BLaER1 treated with 17β-estradiol and CSF1 and Interleukin-3, amounts not matched to agents 10 nM and 100 nM (cell line): ENCODE data around the gene CTBP1.

Experiments used
- H3K27ac ChIP-seq, 11 experiments: shearing (Covaris generic); formaldehyde crosslinking; 2 replicates each; pipeline ENCODE4 v1.8.1; 2022
- H3K27me3 ChIP-seq, 11 experiments: shearing (Covaris generic); formaldehyde crosslinking; 2 replicates each; pipeline ENCODE4 v1.8.1; 2022
- H3K36me3 ChIP-seq, 11 experiments: shearing (Covaris generic); formaldehyde crosslinking; 2 replicates each; pipeline ENCODE4 v1.8.1; 2022
- H3K4me1 ChIP-seq, 10 experiments: shearing (Covaris generic); formaldehyde crosslinking; 2 replicates each; pipeline ENCODE4 v1.8.1; 2022
- H3K4me2 ChIP-seq, 11 experiments: shearing (Covaris generic); formaldehyde crosslinking; 2 replicates each; pipeline ENCODE4 v1.8.1; 2022
- H3K4me3 ChIP-seq, 10 experiments: shearing (Covaris generic); formaldehyde crosslinking; 2 replicates each; pipeline ENCODE4 v1.8.1; 2022
- H3K9ac ChIP-seq, 11 experiments: shearing (Covaris generic); formaldehyde crosslinking; 2 replicates each; pipeline ENCODE4 v1.8.1; 2022
- H3K9me3 ChIP-seq, 11 experiments: shearing (Covaris generic); formaldehyde crosslinking; replicated peaks in 1 of 11; 2 replicates each; pipeline ENCODE4 v1.8.1; 2022
- H4K20me1 ChIP-seq, 11 experiments: shearing (Covaris generic); formaldehyde crosslinking; 2 replicates each; pipeline ENCODE4 v1.8.1; 2022
- Cebpa-rat ChIP-seq, 11 experiments: shearing (Covaris generic); IDR thresholded peaks; 2 replicates each; pipeline ENCODE4 v1.8.1; 2022

CTBP1 gene

DNA sequence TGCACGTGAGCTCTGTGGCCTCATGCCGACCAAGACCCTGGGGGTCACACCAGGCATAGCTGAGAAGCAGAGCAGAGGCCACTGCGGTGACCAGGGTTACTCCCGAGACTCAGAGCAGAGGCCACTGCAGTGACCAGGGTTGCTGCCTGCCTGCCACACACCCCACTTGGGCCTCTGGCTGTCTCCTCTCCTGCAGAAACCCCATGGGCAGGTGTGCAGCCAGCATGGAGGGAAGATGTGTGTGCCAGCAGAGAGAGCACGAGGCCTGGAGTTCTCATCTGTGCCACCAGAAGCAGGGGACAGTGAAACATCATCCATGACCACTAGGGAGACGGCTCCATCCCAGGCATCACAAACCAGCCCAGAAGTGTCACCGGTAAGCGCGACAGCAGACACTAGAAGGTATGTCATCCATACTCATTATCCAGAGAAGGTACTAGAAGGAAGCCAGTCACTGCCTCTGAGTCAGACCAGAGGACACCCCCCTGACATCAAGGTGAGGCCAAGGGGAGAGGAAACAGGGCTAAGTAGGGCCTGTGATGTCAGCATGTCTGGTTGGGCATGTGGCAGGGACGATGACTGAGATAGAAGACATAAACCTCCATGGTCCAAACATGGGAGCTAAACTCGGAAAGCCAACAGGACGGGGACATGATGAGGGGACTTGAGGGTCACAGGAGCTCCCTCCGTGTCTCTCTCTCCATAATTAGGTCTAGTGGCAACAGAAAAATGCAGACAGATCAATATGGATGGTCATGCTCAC, 52.3 kb downstream of the CTBP1 start:
- H3K9ac ChIP-seq, result peak overlapping the region in 1 of 11 experiments; percentile 22; a peak in 2 of 22 replicates
- H3K9me3 ChIP-seq, result peaks cover 0 to 5% (median under 1%) of the 10 kb centered on the region in 11 experiments; a peak in 9 of 22 replicates
- H3K4me1 ChIP-seq, result peaks cover 28 to 73% (median 55%) of the 10 kb centered on the region in 10 experiments
- no peak for TF ChIP-seq Cebpa-rat (IDR thresholded peaks at IDR 0.05)
- peak overlapping the region in 8 of 11 experiments; percentile 37 to 63 (median 48); a peak in 18 of 22 replicates for H3K4me2 ChIP-seq
- peaks cover 0 to 26% (median 0%) of the 10 kb centered on the region in 11 experiments; a peak in 5 of 22 replicates for H3K36me3 ChIP-seq
- H3K4me3 ChIP-seq, result no peak overlapping the region
- H3K27me3 ChIP-seq, result peaks cover 4 to 42% (median 20%) of the 10 kb centered on the region in 11 experiments; a peak in 16 of 22 replicates
- no peak overlapping the region for H3K27ac ChIP-seq
- H4K20me1 ChIP-seq, result peaks cover 0 to 29% (median 11%) of the 10 kb centered on the region in 11 experiments; a peak in 8 of 22 replicates

DNA sequence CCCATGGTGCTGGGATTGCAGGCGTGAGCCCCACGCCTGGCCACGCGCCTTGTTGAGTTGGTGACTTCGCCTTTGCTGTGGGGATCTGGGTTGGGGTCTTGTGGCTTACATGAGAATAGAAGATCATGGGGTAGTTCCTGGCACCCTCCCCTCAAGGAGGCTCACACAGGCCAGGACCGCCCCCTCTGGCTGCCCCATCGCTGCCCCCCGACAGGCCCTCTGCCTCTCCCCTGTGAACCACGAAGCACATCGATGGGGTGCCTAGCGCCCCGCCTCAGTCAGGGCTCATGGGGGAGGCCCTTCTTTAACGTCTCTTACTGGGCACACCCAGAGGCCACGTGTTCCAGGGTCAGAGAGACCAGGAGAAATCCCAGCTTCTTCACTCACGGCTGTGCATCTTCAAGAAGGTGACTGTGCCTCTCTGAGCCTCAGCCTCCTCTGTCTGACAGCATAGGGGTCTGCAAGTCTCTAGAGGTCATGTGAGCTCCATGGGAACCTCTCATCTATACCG, 53.0 kb downstream of the CTBP1 start:
- H3K36me3 ChIP-seq, result peaks cover 0 to 26% (median 0%) of the 10 kb centered on the region in 11 experiments; a peak in 5 of 22 replicates
- no peak for TF ChIP-seq Cebpa-rat (IDR thresholded peaks at IDR 0.05)
- peaks cover 21 to 67% (median 48%) of the 10 kb centered on the region in 10 experiments for H3K4me1 ChIP-seq
- H3K9me3 ChIP-seq, result peaks cover 0 to 11% (median 5%) of the 10 kb centered on the region in 11 experiments; a peak in 10 of 22 replicates
- H3K27ac ChIP-seq, result no peak overlapping the region
- H3K9ac ChIP-seq, result peak overlapping the region in 1 of 11 experiments; percentile 22; a peak in 2 of 22 replicates
- peak overlapping the region in 8 of 11 experiments; percentile 37 to 63 (median 48); a peak in 17 of 22 replicates for H3K4me2 ChIP-seq
- H4K20me1 ChIP-seq, result peaks cover 0 to 29% (median 11%) of the 10 kb centered on the region in 11 experiments; a peak in 8 of 22 replicates
- peaks cover 4 to 44% (median 22%) of the 10 kb centered on the region in 11 experiments; a peak in 16 of 22 replicates for H3K27me3 ChIP-seq
- no peak overlapping the region for H3K4me3 ChIP-seq

DNA sequence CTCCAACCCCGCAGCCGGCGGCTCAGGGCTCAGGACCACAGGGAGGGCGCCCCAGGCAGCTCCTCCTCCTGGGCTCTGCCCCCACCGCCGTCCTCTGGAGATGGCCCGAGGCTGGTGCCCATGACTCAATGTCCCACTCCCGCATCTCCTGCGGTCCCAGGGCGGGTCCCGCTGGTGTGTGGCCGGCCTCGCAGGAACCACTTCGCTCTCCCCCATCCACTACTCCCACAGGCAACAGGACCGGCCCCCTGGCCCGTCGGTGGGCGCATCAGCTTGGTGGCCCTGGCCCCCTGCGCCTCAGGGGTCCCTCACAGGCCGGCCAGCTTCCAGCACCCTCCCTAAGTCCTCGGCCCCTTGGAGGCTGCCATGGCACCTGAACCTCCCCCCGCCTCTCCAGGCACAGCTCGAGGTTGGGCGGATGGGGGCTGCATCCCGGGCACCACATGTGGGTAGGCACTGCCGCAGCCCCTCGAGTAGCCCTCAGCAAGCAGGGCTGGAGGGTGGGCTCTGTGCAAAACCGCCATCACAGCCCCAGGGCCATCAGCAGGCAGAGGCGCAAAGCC, 53.7 kb downstream of the CTBP1 start:
- Histone ChIP-seq H3K9me3 (peaks cover 0 to 11% (median 5%) of the 10 kb centered on the region in 11 experiments; a peak in 10 of 22 replicates), H3K27ac (no peak overlapping the region; a peak in 1 of 22 replicates)
- no peak for TF ChIP-seq Cebpa-rat (IDR thresholded peaks at IDR 0.05)

DNA sequence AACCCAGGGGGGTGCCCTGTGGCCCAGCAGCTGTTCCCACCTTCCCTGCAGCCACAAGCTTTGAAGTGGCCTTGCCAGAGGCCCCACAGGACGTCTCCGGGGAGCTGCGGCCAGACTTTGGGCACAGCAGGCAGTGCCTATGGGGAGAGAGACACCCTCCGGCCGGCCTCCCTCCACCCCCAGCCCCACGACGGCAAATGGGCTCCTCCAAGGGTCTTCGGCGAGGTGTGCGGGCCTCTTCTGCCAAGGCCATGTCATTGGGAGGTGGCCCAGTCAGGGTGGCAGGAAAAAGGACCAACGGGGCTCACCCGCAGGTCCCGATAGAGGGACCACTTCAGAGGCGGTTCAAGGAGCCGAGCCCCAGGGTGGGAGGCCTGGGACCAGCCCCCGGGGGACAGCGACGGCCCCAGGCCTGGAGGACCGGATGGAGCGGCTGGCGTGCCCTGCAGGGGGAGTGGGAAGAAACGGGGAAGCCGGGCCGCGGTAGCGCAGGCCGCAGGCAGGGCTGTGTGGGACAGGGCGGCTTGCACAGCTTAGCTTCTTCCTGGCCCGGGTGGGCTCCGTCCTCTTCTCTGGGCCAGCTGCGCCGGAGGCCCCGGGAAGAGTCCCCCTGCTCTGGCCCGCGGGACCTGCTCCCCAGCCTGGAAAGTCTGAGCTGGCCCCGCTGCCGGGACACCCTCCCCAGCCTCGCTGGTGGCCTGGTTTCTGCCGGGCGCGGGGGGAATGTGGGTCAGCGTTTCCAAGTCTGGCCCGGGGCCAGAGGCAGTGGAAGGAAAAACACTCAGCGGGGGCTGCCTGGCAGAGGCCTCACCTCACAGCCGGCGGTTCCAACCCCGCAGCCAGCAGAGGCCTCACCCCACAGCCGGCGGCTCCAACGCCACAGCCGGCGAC, 54.7 kb downstream of the CTBP1 start:
- Histone ChIP-seq H3K36me3 (peaks cover 0 to 26% (median 0%) of the 10 kb centered on the region in 11 experiments; a peak in 5 of 22 replicates), H3K4me1 (peaks cover 9 to 50% (median 31%) of the 10 kb centered on the region in 10 experiments), H3K27me3 (peaks cover 4 to 44% (median 22%) of the 10 kb centered on the region in 11 experiments; a peak in 15 of 22 replicates), H3K9ac (peak overlapping the region; percentile 10 to 59 (median 46); a peak in 17 of 22 replicates), H4K20me1 (peaks cover 0 to 29% (median 11%) of the 10 kb centered on the region in 11 experiments; a peak in 8 of 22 replicates), H3K9me3 (peaks cover 0 to 11% (median 5%) of the 10 kb centered on the region in 11 experiments; a peak in 10 of 22 replicates), H3K4me3 (0 out of 20 replicates have a peak overlapping the region, but pooled peaks of 1 of the 10 experiments have one; percentile 28), H3K4me2 (peak overlapping the region; percentile 55 to 90 (median 84)), H3K27ac (peak overlapping the region in 9 of 11 experiments; percentile 4 to 51 (median 43); a peak in 12 of 22 replicates)
- no peak for TF ChIP-seq Cebpa-rat (IDR thresholded peaks at IDR 0.05)

More for the DNA sequence above, 53.7 kb downstream of the CTBP1 start:
- H4K20me1 ChIP-seq, result peaks cover 0 to 29% (median 11%) of the 10 kb centered on the region in 11 experiments; a peak in 8 of 22 replicates
- peaks cover 14 to 59% (median 41%) of the 10 kb centered on the region in 10 experiments for H3K4me1 ChIP-seq
- H3K4me3 ChIP-seq, result no peak overlapping the region
- H3K27me3 ChIP-seq, result peaks cover 4 to 44% (median 22%) of the 10 kb centered on the region in 11 experiments; a peak in 16 of 22 replicates
- no peak overlapping the region for H3K9ac ChIP-seq
- H3K36me3 ChIP-seq, result peaks cover 0 to 26% (median 0%) of the 10 kb centered on the region in 11 experiments; a peak in 5 of 22 replicates
- peak overlapping the region in 7 of 11 experiments; percentile 72 to 90 (median 84); a peak in 4 of 22 replicates for H3K4me2 ChIP-seq

DNA sequence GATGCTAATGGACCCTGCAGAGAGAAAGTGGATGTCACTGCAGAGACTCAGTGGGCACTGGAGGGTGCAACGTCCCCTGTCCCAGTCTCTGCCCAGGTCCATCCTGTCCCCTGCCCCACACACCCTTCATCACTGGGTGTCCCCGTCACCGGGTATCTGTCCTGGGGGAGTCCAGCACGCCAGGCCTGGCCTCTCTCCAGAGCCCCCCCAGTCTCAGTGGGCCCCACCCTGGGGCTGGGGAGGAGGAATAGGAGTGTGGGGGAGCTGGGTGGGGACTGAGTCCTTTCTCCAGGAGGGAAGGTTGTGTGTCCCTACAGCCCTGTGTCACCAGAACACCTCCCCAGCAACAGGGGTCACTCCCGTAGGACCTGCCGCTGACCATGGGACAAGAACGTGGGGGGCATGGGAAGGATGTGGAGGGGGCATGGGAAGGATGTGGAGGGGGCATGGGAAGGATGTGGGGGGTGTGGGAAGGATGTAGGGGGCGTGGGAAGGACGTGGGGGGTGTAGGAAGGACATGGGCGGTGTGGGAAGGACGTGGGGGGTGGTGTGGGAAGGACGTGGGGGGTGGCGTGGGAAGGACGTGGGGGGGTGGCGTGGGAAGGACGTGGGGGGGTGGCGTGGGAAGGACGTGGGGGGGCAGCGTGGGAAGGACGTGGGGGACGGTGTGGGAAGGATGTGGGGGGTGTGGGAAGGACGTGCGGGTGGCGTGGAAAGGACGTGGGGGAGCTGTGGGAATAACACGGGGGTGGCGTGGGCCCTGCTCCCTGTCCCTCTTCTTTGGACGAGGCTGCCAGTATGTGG, 55.5 kb downstream of the CTBP1 start:
- H3K9me3 ChIP-seq, result peaks cover 0 to 11% (median 5%) of the 10 kb centered on the region in 11 experiments; a peak in 10 of 22 replicates
- H3K4me3 ChIP-seq, result no peak overlapping the region
- peak overlapping the region in 9 of 11 experiments; percentile 10 to 59 (median 46); a peak in 8 of 22 replicates for H3K9ac ChIP-seq
- H3K27me3 ChIP-seq, result peaks cover 4 to 44% (median 22%) of the 10 kb centered on the region in 11 experiments; a peak in 15 of 22 replicates
- no peak for TF ChIP-seq Cebpa-rat (IDR thresholded peaks at IDR 0.05)
- H3K36me3 ChIP-seq, result peaks cover 0 to 26% (median 0%) of the 10 kb centered on the region in 11 experiments; a peak in 5 of 22 replicates
- H3K27ac ChIP-seq, result peak overlapping the region in 6 of 11 experiments; percentile 23 to 51 (median 40); a peak in 7 of 22 replicates
- peaks cover 9 to 42% (median 27%) of the 10 kb centered on the region in 10 experiments for H3K4me1 ChIP-seq
- peaks cover 0 to 29% (median 11%) of the 10 kb centered on the region in 11 experiments; a peak in 8 of 22 replicates for H4K20me1 ChIP-seq
- peak overlapping the region; percentile 55 to 90 (median 84) for H3K4me2 ChIP-seq

DNA sequence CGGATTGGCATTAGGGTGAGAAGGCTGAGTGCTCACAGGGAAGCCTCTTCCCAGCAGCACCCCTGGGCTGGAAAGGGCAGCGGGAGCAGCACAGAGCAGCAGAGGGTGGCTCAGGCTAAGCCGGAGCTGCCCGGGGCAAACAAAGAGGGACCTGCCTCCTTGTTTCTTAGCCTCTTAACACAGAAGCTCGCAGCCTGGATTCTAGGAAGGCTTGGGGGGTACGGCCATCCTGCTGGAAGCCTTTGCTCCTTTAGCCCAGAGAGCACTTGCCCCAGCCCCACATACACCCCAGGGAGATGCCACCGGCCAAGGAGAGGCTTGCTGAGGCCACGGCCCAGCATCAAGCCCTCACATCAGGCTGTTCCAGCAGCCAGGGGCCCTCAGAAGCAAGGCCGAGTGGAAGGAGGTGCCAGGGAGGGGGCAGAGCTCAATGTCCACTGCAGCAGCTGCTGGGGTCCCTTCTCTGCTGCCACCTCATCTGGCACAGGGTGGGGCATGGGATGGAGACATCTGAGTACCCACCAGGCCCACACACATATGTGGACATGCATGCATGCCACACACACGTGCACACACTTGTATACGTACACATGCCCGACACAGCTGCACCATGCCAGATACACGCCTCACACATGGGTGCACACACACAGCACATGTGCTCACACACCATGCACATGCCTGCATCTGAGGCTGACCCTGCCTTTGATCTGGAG, 56.3 kb downstream of the CTBP1 start:
- Histone ChIP-seq H3K36me3 (peaks cover 0 to 18% (median 0%) of the 10 kb centered on the region in 11 experiments; a peak in 5 of 22 replicates), H3K9ac (no peak overlapping the region), H3K4me1 (peaks cover 9 to 42% (median 28%) of the 10 kb centered on the region in 10 experiments), H3K27ac (no peak overlapping the region), H4K20me1 (peaks cover 0 to 25% (median 11%) of the 10 kb centered on the region in 11 experiments; a peak in 8 of 22 replicates), H3K4me2 (peak overlapping the region in 4 of 11 experiments; percentile 7 to 30 (median 10); a peak in 2 of 22 replicates), H3K27me3 (peaks cover 4 to 44% (median 20%) of the 10 kb centered on the region in 11 experiments; a peak in 15 of 22 replicates), H3K4me3 (no peak overlapping the region), H3K9me3 (peaks cover 0 to 11% (median 5%) of the 10 kb centered on the region in 11 experiments; a peak in 10 of 22 replicates)
- no peak for TF ChIP-seq Cebpa-rat (IDR thresholded peaks at IDR 0.05)
